Measurements from ENCODE around the gene KCNIP1.
"Not testable (repeated sequence)": the region's sequence is repeated elsewhere in the genome, so short reads cannot be mapped to it uniquely, and the experiment has no call there.

KCNIP1 gene

DNA sequence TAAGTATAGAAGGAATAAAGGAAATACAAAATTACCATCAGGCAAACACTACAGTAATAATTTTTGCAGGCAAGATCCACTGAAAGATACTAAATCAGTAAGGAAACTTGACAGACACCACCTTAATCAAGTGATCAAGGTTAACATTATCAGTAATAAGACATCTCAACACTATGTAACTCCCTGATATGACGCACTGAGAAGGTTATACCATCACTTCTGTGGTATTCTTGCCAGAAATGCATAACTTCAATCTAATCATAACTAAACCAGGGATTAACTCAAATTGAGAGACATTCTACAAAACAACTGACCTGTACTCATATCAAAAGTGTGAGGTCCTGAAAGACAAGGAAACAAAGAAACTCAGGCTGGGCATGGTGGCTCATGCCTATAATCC lies 227.2 kb downstream of the KCNIP1 start:
- no peak for DNase-seq

DNA sequence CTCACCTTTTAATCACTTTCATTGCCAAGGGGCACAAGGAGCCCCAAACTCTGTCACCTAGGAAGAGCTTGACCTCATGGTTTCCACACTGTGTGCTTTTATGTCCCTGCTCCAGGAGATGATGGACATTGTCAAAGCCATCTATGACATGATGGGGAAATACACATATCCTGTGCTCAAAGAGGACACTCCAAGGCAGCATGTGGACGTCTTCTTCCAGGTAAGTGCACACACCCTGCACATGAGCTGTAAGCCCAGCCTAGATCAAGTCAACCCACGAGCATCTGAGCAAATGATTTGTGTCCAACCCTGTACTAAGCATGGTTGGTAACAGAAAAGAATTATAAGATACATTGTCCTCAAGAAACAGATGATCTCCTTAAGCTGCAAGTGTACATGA lies 228.9 kb downstream of the KCNIP1 start:
- no peak for DNase-seq

DNA sequence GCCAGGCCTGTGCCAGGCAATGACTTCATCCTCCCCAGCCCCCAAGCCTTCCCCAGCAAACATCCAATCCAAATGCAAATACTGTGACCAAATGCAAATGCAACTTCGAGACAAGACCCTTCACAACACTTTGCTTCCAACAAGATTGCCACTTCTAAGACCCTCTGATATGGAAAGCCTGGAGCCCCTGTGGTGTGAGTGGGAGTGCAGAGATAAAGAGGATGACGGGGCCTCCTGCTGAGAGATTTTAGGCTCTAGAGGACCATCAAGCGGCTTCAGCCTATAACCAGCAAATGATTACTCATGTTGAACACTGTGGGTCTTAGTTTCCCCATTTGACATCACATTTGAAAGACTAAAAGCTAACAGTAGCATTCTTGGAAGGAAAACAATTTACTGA lies 233.1 kb downstream of the KCNIP1 start:
- DNase-seq = no peak

DNA sequence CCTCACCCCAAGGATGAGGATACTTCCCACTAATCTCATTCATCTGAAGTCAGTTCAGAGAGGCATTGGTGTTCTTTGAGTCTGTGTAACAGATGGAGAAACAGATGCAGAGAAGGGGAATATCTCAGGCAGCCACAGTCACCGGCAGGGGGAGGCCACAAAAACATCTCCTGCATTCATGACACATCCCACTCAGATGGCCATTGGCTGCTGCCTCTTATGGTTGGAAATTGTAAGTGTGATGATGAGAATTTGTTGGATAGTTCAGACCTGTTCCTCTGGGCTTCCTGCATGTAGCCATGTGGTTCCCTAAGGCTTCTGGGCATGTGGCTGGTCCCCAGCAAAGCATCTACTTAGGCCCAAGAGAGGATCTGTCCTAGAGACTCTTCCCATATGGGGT lies 233.8 kb downstream of the KCNIP1 start:
- no peak for DNase-seq

DNA sequence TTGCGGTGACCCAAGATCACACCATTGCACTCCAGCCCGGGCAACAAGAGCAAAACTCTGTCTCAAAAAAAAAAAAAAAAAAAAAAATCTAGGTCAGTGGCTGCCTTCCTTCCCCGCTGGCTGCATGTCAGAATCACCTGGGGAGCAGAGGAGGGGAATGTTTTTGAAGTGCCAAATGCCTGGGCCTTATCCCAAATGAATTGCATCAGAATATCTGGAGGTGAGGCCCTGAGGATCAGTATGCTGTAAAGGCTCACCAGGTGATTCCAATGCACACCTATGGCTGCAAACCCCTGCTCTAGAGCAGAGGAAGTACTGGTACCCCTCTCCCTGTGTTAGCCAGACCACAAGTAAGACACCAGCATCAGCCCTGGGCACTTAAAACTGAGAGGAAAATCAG lies 235.0 kb downstream of the KCNIP1 start:
- DNase-seq = no peak

DNA sequence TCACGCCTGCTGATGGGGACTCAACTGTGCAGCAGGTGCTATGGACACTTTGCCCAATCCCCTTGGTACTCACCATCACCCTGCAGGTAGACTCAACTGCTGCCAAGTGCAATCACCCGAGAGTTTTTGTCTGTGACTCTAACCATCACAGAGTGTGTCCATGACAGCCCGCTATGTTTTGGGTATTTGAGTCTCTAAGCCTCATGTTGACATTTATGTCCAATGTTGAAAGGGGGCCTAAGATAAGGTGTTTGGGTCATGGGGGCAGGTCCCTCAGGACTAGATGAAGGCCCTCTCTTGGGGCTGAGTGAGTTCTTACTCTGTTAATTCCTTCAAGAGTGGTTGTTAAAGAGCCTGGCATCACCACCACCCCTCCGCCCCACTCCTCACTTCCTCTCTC lies 235.6 kb downstream of the KCNIP1 start:
- no peak for DNase-seq

DNA sequence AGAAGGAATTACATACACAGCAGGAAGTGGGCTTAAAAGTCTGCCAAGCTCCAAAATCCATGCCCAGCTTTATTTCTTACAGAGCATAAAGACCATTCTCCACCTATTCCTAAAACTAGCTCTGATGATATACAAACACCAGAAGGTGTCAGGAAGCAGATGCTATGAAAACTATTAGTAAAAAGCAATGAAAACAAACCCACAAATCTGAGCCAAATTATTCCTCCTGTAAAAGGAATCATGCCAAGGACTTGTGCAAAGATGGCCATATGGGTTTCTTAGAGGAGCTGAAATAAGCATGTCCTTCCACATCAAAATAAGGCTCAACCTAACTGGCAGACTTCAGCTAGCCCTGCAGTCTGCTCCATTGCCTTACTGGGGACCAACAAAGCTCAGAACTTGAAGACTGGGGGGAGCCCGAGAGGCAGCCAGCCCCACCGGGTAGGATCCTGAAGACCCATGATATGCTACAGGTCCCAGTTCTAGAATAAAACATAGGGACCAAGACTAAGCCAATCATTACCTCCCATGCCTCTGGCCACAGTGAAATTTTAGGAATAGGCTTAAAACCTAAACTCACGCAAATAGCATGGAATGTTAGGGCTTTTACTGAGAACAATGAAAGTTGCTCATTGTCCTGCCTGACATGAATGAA lies 236.9 kb downstream of the KCNIP1 start:
- DNase-seq = no peak

DNA sequence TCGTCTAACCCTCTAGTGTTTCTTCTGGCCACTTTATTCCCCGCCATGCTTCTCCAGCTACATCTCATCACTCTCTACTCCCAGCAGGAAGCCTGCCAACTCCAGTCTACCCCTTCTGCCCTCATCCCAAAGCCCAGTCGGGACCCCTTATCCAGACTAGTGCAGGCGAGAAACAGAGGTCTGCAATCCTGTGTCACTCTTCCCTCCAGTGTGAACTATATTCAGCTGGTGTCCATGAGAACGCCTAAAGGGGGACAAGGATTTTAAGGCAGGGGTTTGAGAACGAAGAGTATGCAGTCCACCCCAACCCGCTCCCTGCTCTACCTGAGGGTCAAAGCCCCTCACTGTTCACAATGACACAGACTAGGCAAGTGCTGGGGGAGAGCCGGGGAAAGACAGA lies 238.0 kb downstream of the KCNIP1 start:
- DNase-seq = no peak

DNA sequence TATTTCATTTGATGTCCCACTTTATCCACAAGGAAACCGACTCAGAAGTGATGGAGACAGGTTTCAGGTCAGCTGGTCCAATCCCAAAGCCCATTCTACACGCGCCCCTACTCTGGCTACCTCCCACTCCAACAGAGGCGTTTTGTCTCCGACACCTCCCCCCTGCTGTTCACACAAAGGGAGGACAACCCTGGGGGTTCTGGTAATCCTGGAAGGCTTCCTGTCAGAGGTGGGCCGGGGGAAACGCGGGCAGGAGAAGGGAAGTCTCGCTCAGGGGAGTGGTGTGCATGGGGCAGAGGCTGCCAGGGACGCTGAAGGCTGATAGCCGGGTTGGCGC lies 240.0 kb downstream of the KCNIP1 start:
- DNase-seq = no peak

DNA sequence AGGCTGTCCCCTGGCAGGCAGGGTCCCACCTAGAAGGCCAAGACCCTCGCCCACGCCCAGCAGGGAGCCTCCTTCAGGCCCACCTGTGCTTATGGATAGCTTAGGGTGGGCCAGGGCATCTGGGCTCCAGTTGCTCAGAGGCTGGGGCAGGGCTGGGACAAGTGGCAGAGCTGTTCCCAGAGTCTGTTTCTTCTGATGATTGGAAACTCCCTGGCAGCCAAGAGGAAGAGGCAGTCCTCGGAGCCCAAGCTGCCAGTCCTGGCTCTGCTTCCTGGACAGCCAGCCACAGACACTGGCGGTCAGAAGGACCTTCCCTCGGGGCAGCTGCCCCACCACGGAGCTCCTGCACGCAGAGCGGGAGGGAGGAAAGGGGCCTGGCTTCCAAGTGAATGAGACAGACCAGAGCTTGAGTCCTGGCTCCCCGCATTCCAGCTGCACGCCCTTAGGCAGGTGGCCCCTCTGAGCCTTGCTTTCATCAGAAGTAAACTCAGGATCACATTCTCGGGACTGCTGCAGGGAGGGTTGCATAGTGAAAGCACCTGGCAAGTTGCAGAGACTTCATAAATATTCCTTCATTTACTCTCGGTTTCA lies 241.8 kb downstream of the KCNIP1 start:
- DNase-seq = no peak

DNA sequence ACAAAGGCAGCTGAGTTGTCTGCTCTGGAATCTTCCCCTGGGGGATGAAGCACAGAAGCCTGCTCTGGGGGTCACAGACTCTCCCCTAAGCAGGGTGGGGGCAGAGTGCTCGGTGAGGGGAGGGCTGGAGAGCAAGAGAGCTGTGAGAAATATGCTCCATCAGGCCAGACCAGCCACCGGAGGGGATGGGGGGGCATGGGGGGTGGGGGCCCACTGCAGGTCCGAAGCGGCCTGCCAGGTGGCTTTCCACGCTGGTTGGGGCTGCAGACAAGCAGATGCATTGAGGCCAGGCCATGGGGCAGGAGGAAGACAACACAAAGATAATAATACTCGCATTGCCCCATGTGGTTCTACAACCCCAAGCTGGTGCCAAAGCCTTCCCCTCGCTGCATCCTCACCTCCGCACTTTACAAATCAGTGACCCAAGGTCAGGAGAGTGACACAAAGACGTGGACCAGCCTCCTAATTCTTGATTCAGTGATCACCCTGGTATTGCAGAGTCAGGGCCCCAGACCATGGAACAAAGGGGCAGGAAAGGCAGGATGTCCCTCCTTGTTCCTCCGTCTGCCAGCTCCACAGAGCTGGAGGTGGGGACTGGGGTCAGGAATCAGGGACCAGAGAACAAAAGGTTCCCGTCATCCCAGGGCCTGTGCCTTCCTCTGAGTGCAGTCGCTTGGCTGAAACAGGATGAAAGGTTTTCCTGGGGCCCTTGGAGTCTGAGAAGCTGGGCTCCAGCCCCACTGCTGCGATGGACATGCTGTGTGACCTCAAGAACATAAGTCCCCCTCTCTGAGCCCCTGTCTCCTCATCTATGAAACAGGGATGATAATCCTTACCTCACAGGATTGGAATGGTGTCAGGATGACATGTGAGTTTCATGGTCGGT lies 242.5 kb downstream of the KCNIP1 start:
- no peak for DNase-seq

DNA sequence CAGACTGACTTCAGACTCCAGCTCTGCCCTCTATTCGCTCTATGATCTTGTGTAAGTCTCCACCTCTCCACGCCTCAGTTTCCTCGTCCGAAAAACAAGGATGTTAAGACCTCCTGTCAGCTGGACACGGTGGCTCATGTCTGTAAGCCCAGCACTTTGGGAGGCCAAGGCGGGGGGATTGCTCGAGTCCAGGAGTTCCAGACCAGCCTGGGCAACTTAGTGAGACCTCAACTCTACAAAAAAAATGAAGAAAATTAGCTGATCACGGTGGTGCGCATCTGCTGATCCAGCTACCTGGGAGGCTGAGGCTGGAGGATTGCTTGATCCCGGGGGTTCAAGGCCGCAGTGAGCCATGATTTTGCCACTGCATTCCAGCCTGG lies 243.1 kb downstream of the KCNIP1 start:
- no peak for DNase-seq

DNA sequence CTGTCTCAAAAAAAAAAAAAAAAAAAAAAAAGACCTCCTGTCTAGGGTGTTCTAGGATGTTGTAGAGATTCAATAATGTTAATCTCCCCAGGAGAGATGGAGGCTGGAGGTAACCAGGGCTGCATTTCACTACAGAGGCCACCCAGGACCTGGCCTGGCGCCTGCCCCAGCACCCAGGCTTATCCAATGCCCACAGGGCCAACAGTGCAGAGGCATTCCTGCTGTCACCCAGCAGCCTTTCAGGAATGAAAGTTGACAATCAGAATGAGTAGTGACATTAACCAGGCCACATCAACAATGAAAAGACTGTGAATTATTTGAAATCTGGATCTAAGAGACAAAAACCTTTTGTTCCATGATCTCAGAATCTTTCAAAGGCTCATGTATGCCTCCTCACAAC lies 243.5 kb downstream of the KCNIP1 start:
- no peak for DNase-seq

DNA sequence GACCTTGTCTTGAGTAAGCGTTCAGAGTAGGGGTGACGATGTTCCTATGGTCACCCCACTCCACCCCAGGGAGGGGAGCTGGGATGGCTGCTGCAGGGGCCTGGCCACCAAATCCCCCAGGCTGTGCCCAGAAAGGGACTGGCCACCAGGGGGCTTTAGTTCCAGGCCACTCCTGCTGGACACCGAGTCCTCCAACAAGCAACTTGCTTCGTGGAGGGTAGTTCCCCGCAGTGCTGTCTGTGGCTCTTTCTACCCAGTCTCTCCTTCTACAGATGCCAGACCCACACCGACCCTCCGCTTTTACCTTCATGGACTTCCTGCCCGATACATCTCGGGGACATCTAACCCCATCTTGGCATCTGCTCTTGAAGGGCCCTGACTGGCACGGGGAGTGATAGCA lies 244.0 kb downstream of the KCNIP1 start:
- DNase-seq = no peak

DNA sequence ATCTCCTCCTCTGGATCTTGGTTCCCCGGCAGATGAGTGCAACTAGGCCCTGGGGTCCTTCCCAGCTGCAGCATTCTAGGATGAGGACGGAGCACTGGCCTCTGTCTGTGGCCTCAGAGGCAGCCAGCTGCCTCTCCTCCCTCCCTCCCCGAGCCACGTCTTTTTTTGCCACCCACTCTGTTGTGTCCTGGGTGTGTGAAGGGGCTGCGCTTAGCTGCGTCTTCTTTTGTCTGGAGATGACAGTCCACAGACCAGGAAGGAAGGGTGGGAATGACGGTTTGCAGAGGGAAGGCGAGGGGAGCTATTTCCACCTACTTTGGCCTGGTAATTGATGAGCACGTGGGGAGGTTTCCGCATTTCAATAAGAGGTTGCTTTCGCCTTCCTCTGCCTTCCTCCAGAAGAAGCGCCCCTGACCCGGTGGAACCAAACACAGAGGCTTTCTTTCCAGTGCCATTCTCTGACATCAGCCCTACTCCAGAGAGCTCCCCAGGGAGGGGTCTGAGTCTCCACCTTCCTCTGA lies 245.2 kb downstream of the KCNIP1 start:
- DNase-seq = no peak

DNA sequence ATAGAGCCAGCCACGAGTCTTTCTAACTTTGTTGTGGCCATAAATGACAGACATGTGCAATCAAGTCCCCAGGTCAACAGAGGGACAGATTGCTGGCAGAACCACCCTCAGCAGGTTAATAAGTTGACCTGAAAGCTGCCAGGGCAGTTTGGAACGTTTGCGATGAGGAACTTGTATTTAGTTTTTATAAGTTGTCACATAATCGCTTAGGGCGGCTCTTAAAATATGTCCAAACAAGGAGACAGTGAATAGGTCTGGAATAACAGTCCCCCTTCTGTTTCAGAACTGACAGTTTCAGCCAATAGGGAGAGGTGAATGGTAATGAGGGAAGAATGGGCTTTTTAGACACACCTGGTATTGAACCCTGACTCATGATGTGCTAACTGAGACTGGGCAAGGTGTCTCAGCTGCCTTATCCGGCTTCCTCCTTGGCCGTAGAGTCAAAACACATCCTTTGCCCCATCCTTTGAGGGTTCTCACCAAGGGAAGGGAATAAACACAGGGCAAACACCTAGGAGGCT lies 246.2 kb downstream of the KCNIP1 start:
- DNase-seq = no peak

DNA sequence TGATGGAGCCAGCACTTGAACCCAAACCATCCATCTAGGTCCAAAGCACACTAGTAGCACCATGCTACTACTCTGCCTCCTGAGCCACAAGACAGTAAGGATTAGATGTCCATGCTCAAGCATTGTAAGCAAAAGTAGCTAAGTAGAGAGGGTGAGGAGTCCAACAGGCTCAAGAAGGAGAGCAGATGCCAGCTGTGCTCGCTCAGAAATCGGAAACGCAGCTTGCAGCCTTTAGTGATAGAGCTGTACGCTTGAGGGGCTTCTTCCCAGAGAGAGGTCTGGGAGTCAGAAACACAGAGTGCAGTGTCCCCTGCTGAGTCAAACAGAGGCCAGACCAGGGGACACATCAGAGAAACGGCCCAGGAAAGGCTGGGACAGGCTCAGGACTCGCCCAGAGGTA lies 247.0 kb downstream of the KCNIP1 start:
- no peak for DNase-seq

DNA sequence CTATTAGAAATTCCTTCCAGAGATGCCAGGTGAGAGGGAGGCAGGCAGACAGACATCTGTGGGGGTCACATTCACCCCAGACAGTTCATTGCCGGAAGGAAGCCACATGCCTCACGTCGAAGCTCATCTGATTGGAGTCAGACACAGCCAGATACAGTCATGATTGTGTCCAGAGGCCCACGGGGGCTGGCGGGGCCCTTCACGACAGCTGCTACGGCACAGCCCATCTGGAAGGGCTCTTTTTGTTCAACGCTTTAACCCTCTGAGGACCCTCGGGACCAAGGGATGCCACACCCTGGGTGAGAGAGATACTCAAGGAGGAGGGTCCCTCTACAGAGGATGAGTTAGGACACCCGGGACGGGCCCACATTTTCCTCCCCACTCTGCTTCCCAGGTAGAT lies 247.8 kb downstream of the KCNIP1 start:
- DNase-seq = no peak

DNA sequence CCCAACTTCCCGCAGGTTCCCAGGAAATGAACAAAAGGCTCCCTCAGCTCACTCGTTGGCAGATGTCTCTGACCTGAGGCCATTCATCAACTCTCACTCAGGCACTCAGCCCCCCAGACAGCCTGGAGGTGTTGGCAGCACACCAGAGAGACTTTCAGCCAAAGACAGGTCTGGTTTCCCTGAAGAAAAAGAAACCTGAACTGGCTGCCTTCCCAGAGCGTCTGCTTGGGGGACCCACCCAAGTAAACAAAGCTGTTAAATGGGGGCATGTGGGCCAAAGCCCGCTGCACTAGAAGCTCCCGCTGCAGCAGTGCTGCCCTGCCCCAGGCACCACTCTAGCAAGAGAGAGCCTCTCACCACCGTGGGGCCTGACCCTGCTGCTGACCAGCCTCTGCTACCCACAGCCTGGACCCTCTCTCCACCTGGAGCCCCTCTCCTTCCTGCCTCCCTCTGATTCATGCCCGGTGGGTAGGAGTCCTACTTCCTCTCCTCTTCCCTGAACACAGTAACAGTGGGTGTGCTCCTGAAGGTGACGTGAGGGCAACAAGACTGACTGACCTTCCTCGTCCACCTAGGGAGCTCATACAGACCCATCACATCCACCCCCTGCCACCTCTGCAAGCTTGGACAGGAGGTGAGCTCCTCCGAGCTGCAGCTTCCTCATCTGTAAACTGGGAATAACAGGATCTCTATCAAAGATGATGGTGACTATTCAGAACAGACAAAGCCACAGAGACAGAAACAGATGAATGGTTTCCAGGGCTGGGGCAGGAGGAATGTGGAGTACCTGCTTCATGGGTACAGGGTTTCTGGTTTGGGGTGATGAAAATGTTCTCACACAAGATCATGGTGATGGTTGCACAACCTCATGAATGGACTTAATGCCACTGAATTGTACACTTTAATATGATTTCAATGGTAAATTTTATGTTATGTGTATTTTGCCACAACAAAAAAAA lies 248.7 kb downstream of the KCNIP1 start:
- no peak for DNase-seq

DNA sequence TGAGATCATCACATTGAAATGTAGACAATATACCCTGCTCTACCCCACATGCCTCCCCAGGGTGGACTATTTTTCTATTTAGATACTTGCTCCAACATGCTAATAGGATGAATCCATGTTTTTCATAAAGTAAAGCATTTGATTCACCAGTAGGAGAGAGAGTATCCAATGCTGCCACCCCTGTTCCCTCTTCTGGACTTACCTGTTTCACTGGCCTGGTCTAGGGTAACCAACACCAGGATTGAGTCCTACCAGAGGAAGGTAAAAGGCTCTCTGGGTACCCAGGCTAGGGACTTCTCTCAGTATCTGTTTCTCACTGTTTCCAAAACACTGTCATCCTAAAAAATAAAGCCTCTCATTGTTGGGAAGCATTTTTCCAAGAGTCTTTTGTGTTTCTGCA lies 249.5 kb downstream of the KCNIP1 start:
- DNase-seq = no peak

DNA sequence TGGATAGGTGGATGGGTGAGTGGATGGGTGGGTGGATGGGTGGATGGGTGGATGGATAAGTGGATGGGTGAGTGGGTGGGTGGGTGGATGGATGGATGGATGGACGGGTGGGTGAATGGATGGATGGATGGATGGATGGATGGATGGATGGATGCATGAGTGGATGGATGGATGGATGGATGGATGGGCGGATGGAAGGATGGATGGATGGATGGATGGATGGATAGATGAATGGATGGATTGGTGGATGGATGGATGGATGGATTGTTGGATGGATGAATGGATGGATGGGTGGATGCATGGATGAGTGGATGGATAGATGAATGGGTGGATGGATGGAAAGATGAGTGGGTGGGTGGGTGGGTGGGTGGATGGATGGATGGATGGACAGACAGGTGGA lies 250.7 kb downstream of the KCNIP1 start:
- DNase-seq = not testable (repeated sequence)

DNA sequence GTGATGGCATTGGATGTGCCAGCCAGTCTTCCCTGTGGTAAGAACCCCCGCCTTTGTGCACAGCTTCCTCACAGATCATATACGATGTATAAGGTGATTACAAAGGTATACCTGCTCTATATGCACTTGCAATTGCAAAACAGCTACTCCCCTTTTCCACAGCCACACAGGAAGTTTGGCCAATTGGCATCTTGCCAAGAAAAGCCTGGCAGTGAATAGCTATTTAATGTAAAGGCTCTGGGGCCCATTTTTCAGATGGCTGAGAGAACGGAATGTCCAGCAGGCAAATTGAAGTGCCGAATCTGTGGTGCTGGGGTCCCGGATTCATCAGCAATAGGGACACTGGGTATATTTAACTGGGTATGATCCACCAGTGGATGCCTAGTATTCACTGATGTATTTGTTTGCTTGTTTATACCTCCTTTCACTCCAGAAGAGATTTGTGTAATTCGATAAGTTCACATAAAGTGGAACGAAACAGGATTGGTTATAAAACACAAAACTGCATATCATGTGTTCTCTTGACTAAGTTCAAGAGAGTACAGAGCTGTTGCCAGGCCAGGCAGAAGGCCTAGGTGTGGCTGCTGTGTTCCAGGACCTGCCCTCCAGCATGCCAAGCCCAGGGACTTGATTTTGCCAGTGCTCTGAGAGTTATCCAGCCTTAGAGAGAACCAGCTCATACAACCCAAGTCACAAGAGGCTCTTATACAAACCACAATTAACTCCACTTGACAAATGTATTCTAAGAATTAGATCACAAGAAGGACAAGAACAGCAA lies 252.0 kb downstream of the KCNIP1 start:
- no peak for DNase-seq

All from inflammatory macrophage (primary cell).